M059J (cell line): Measurements from ENCODE around the gene ZNF280A. TPM values are rescaled to one million over a fixed set of nuclear protein-coding genes. Genes with fewer than 3 reads are reported as not detected.

Source experiments
- DNase-seq: peaks from one replicate; pipeline ENCODE4 v3.0.0-alpha.2; 2012; ENCODE audit warnings: low read depth
- total RNA-seq: library from RNA; depleted of rRNA; stranded (reverse); fragments of >200 nt; shearing (Covaris generic); gene quantifications from 2 replicates; pipeline ENCODE4 v1.2.3, GENCODE V29; 2014; rRNA removed

The ZNF280A gene
- total RNA-seq: not detected in 2 replicates

GRCh38 chr22:22520020-22520656, at the start of gene ZNF280A:
Gene ZNF280A (minus strand): TSS chr22:22520270. CDS start chr22:22515630, 4,640 bp downstream.
- DNase-seq: no peak

- DNase-seq: no peak
Observed at GRCh38 chr22:22569218-22569617, 49.1 kb upstream of the ZNF280A start.

- peak; percentile 32 for DNase-seq
Observed at GRCh38 chr22:22565981-22566380, 45.9 kb upstream of the ZNF280A start.

GRCh38 chr22:22558972-22559603, 39.0 kb upstream of the ZNF280A start, which contains the start of gene PRAME:
Gene PRAME (minus strand): TSS chr22:22559265. CDS start chr22:22556832, 2,433 bp downstream.
- peak; percentile 18 for DNase-seq

GRCh38 chr22:22558071-22558971, 38.3 kb upstream of the ZNF280A start:
- DNase-seq: no peak

GRCh38 chr22:22556995-22557925, 37.2 kb upstream of the ZNF280A start:
- DNase-seq: no peak

GRCh38 chr22:22556578-22556977, 36.5 kb upstream of the ZNF280A start:
- DNase-seq: no peak

GRCh38 chr22:22555596-22555995, 35.5 kb upstream of the ZNF280A start:
- no peak for DNase-seq

GRCh38 chr22:22554587-22555284, 34.7 kb upstream of the ZNF280A start:
- DNase-seq: no peak

- peak; percentile 6 for DNase-seq
Observed at GRCh38 chr22:22553735-22554586, 33.9 kb upstream of the ZNF280A start.

- no peak for DNase-seq
Observed at GRCh38 chr22:22553141-22553540, 33.1 kb upstream of the ZNF280A start.

- peak; percentile 6 for DNase-seq
Observed at GRCh38 chr22:22552630-22553029, 32.6 kb upstream of the ZNF280A start.

GRCh38 chr22:22550789-22551434, 30.8 kb upstream of the ZNF280A start:
- DNase-seq: no peak

- no peak for DNase-seq
Observed at GRCh38 chr22:22548910-22549309, 28.8 kb upstream of the ZNF280A start.

- DNase-seq: no peak
Observed at GRCh38 chr22:22548317-22548716, 28.2 kb upstream of the ZNF280A start.

- no peak for DNase-seq
Observed at GRCh38 chr22:22547692-22548300, 27.7 kb upstream of the ZNF280A start.

- DNase-seq: no peak
Observed at GRCh38 chr22:22547226-22547625, 27.2 kb upstream of the ZNF280A start.

GRCh38 chr22:22546490-22546889, 26.4 kb upstream of the ZNF280A start:
- no peak for DNase-seq

- DNase-seq: no peak
Observed at GRCh38 chr22:22545084-22545483, 25.0 kb upstream of the ZNF280A start.
